ENCODE results near the gene ABCC6.
"Not testable (repeated sequence)": the region's sequence is repeated elsewhere in the genome, so short reads cannot be mapped to it uniquely, and the experiment has no call there.

GRCh38 chr16:16104804-16105141, 118.5 kb downstream of the ABCC6 start:
- TF ChIP-seq CTCF (IDR thresholded peaks at IDR 0.05; ENCODE audit: borderline replicate concordance, extremely low read depth, low read length, poor library complexity, severe bottlenecking); EZH2 (IDR thresholded peaks at IDR 0.05; ENCODE audit: borderline replicate concordance, low read depth, low read length, severe bottlenecking): not testable (repeated sequence)
